ENCODE results near the gene HDAC5.

The HDAC5 gene

DNA sequence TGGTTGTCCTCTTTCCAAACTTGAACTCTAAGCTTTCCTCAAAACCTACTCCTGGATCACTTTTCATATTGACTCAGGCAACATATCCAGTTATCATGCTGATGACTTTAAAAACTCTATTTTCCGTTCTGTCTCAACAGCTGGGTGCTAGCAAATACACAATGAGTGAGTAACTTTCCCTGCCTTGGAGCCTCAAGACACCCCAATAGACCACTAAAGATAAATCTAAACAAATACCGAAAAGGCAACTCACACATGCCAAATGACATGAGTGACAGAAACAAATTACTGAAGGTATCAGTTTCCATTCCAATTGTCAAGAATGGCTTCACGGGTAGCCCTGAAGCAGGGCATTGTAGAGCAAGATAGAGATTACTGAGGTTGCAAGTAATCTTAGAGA lies 93.0 kb downstream of the HDAC5 start:
- Histone ChIP-seq H3K36me3 (ENCODE audit: insufficient read depth, insufficient read length, low read length) (peaks cover 68% of the 10 kb centered on the region), H3K27me3 (ENCODE audit: insufficient read depth, insufficient read length) (no peaks in the 10 kb centered on the region), H3K4me3 (ENCODE audit: insufficient read length, low read depth) (no peak overlapping the region), H3K9me3 (ENCODE audit: insufficient read depth, low read length) (no peaks in the 10 kb centered on the region), H3K4me1 (ENCODE audit: insufficient read depth, insufficient read length) (no peaks in the 10 kb centered on the region), H3K9ac (ENCODE audit: insufficient read length, low read depth) (no peak overlapping the region)
- TF ChIP-seq ZNF274 (IDR thresholded peaks at IDR 0.05; ENCODE audit: low read depth, low read length) (no peak), SUZ12 (IDR thresholded peaks at IDR 0.05; ENCODE audit: extremely low read depth, insufficient read depth, insufficient read length) (no peak), YY1 (IDR thresholded peaks at IDR 0.05; ENCODE audit: insufficient read depth, insufficient read length) (no peak)
- DNase-seq (ENCODE audit: low read depth, low spot score) = no peak

DNA sequence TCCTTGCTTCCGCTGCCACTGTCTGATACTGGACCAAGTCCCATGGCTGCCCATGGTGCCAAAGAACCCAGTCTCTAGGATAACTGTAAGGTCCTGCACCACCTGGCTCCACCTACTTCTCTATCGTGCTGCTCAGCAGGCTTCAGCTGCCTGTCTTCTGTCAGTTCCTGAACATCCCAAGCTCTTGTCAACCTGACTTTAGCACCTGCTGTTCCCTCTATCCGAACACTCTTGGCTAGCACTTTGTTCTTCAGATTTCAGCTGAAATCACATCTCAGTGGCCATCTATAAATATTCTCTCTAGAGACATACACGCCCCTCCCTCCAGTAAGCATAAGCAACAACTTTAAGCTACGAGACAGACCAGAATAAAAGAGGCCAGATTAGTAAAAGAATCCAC lies 93.7 kb downstream of the HDAC5 start:
- H3K9me3 ChIP-seq (ENCODE audit: insufficient read depth, low read length) = no peaks in the 10 kb centered on the region
- H3K4me3 ChIP-seq (ENCODE audit: insufficient read length, low read depth) = no peak overlapping the region
- H3K36me3 ChIP-seq (ENCODE audit: insufficient read depth, insufficient read length, low read length) = peaks cover 76% of the 10 kb centered on the region
- H3K4me1 ChIP-seq (ENCODE audit: insufficient read depth, insufficient read length) = no peaks in the 10 kb centered on the region
- no peak overlapping the region for H3K9ac ChIP-seq (ENCODE audit: insufficient read length, low read depth)
- TF ChIP-seq YY1 (IDR thresholded peaks at IDR 0.05; ENCODE audit: insufficient read depth, insufficient read length) (no peak), SUZ12 (IDR thresholded peaks at IDR 0.05; ENCODE audit: extremely low read depth, insufficient read depth, insufficient read length) (no peak), ZNF274 (IDR thresholded peaks at IDR 0.05; ENCODE audit: low read depth, low read length) (no peak)
- no peaks in the 10 kb centered on the region for H3K27me3 ChIP-seq (ENCODE audit: insufficient read depth, insufficient read length)
- no peak for DNase-seq (ENCODE audit: low read depth, low spot score)
